GM23338 (cell line): ENCODE measurements around the gene WNT1.

ENCODE experiments used
- EZH2 ChIP-seq: fragments of 200-600 bp; sonication (generic); IDR thresholded peaks from one replicate; pipeline ENCODE4 v1.8.0; 2017; ENCODE audit warnings: antibody characterized with exemption, mild to moderate bottlenecking, low read depth; ENCODE audit not compliant: unreplicated experiment
- POLR2AphosphoS5 ChIP-seq: IDR thresholded peaks from 2 replicates; pipeline ENCODE4 v1.6.1; 2016; ENCODE audit warnings: antibody characterized with exemption, low read depth
- TF ChIP-seq, protein P1 (sequence below), 2 experiments: fragments of 200-600 bp in 1 of 2; sonication (generic) in 1 of 2; conservative IDR thresholded peaks; 2 replicates each; pipeline versions ENCODE4 v1.5.1 to v1.6.1; 2016 to 2017; ENCODE audit warnings: antibody characterized with exemption in 2 of 2, low read depth in 2 of 2, mild to moderate bottlenecking in 2 of 2, moderate library complexity in 1 of 2

- TF ChIP-seq, protein P1, sequence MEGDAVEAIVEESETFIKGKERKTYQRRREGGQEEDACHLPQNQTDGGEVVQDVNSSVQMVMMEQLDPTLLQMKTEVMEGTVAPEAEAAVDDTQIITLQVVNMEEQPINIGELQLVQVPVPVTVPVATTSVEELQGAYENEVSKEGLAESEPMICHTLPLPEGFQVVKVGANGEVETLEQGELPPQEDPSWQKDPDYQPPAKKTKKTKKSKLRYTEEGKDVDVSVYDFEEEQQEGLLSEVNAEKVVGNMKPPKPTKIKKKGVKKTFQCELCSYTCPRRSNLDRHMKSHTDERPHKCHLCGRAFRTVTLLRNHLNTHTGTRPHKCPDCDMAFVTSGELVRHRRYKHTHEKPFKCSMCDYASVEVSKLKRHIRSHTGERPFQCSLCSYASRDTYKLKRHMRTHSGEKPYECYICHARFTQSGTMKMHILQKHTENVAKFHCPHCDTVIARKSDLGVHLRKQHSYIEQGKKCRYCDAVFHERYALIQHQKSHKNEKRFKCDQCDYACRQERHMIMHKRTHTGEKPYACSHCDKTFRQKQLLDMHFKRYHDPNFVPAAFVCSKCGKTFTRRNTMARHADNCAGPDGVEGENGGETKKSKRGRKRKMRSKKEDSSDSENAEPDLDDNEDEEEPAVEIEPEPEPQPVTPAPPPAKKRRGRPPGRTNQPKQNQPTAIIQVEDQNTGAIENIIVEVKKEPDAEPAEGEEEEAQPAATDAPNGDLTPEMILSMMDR (conservative IDR thresholded peaks at IDR 0.05; ENCODE audit: low read depth in 2 of 2): no peak
- TF ChIP-seq POLR2AphosphoS5 (no peak), EZH2 (no peak)
Observed at GRCh38 chr12:49013428-49013827, 35.3 kb downstream of the WNT1 start.
